GM12878 (cell line): Measurements from ENCODE around the gene MBOAT2. TPM values are rescaled to one million over a fixed set of nuclear protein-coding genes. Genes with fewer than 3 reads are reported as not detected.

ENCODE experiments used
- ATAC-seq: fragments of 200-7000 bp; cut with Tn5 transposase; 3 replicates; pipeline ENCODE4 v1.9.1; 2020; ENCODE audit warnings: mild to moderate bottlenecking, moderate library complexity
- BruUV-seq: library from RNA; stranded (reverse); fragments of 400-500 nt; replicated peaks from 2 replicates; lab custom pipeline; 2021; lab: Mats Ljungman, UMichigan
- CTCF ChIA-PET: fragments of 300-600 bp; sonication (Branson Sonifier 250); formaldehyde crosslinking; extraction: SDS; loops from one replicate; lab custom pipeline; 2021; ENCODE audit warnings: inconsistent platforms; lab: Yijun Ruan, JAX
- POLR2A ChIA-PET: fragments of 350-600 bp; formaldehyde crosslinking; extraction: SDS; loops from one replicate; lab custom pipeline; 2021; ENCODE audit warnings: inconsistent platforms; lab: Charles Lee
- RAD21 ChIA-PET: fragments of 300-600 bp; sonication (Branson Sonifier 250); formaldehyde crosslinking; loops from one replicate; lab custom pipeline; 2023; ENCODE audit warnings: antibody characterized with exemption; ENCODE audit not compliant: unreplicated experiment; lab: Charles Lee
- SMC1A ChIA-PET: fragments of 300-600 bp; sonication (Branson Sonifier 250); formaldehyde crosslinking; loops from one replicate; lab custom pipeline; 2023; ENCODE audit not compliant: unreplicated experiment, uncharacterized antibody; lab: Charles Lee
- DNase-seq: peaks from one replicate; pipeline ENCODE4 v3.0.0-alpha.2; 2011; ENCODE audit warnings: low read depth, low spot score
- FAIRE-seq: peaks from 3 replicates; lab custom pipeline; 2011; peaks lifted over from hg19 to GRCh38; lab: Jason Lieb, UNC
- H2AFZ ChIP-seq: 2 replicates; pipeline ENCODE4 v1.6.0; 2011; ENCODE audit warnings: low read depth, low read length, control low read depth; ENCODE audit not compliant: control insufficient read depth
- H3K27ac ChIP-seq: 2 replicates; pipeline ENCODE4 v1.5.1; 2011; ENCODE audit warnings: control low read depth; ENCODE audit not compliant: control insufficient read depth, insufficient read depth
- H3K27me3 ChIP-seq, 2 experiments: replicated peaks in 1 of 2; 2 replicates each; pipeline versions ENCODE4 v1.6.0 to v1.6.1; 2011; ENCODE audit warnings: low read length in 1 of 2; ENCODE audit not compliant: control insufficient read depth in 2 of 2, insufficient read depth in 2 of 2
- H3K36me3 ChIP-seq, 2 experiments: 2 replicates each; pipeline ENCODE4 v1.5.1; 2011; ENCODE audit warnings: low read length in 1 of 2; ENCODE audit not compliant: control insufficient read depth in 2 of 2, insufficient read depth in 2 of 2
- H3K4me1 ChIP-seq: 2 replicates; pipeline ENCODE4 v1.6.1; 2011; ENCODE audit warnings: mild to moderate bottlenecking, low read length, moderate library complexity, mixed read lengths; ENCODE audit not compliant: control insufficient read depth, insufficient read depth
- H3K4me2 ChIP-seq: 2 replicates; pipeline ENCODE4 v1.6.0; 2011; ENCODE audit warnings: control low read depth; ENCODE audit not compliant: control insufficient read depth, insufficient read depth
- H3K4me3 ChIP-seq: fragments of 200-600 bp; sonication (generic); 2 replicates; pipeline ENCODE4 v1.5.1; 2016
- H3K79me2 ChIP-seq: 2 replicates; pipeline ENCODE4 v1.6.0; 2011; ENCODE audit warnings: low read length; ENCODE audit not compliant: control insufficient read depth, insufficient read depth
- H3K9ac ChIP-seq: 2 replicates; pipeline ENCODE4 v1.8.0; 2011; ENCODE audit warnings: low read length, control low read depth, mixed read lengths; ENCODE audit not compliant: control insufficient read depth, insufficient read depth
- H3K9me3 ChIP-seq: replicated peaks from 3 replicates; pipeline ENCODE4 v1.5.1; 2011; ENCODE audit warnings: mild to moderate bottlenecking, low read length; ENCODE audit not compliant: control insufficient read depth, insufficient read depth
- H4K20me1 ChIP-seq: 2 replicates; pipeline ENCODE4 v1.6.0; 2011; ENCODE audit not compliant: control insufficient read depth, insufficient read depth
- HCFC1 ChIP-seq: fragments of 150-350 bp; IDR thresholded peaks from 2 replicates; pipeline ENCODE4 v1.6.1; 2014; ENCODE audit warnings: low read length
- IKZF2 ChIP-seq, 2 experiments: fragments of 450-650 bp; IDR thresholded peaks; 2 replicates each; pipeline ENCODE4 v1.6.1; 2017; ENCODE audit warnings: mild to moderate bottlenecking in 2 of 2, moderate library complexity in 2 of 2
- IRF4 ChIP-seq: IDR thresholded peaks from 2 replicates; pipeline ENCODE4 v1.6.1; 2011; ENCODE audit warnings: low read depth, low read length
- NFYB ChIP-seq: IDR thresholded peaks from 2 replicates; pipeline ENCODE4 v1.6.1; 2011; ENCODE audit warnings: low read depth, mild to moderate bottlenecking, low read length, improper control_type of control experiment, moderate library complexity; ENCODE audit not compliant: insufficient read depth
- RAD51 ChIP-seq: fragments of 450-650 bp; IDR thresholded peaks from 2 replicates; pipeline ENCODE4 v1.6.1; 2016; ENCODE audit warnings: moderate library complexity, mild to moderate bottlenecking, inconsistent platforms
- YBX1 ChIP-seq: fragments of 450-650 bp; IDR thresholded peaks from 2 replicates; pipeline ENCODE4 v1.6.1; 2016; ENCODE audit warnings: antibody characterized with exemption
- WGBS: methylation state at CpG from one replicate; pipeline ENCODE4 v1.1.6; 2016; ENCODE audit warnings: low lambda C conversion rate; ENCODE audit not compliant: insufficient replicate concordance, insufficient coverage; ENCODE audit errors: missing lambda C conversion rate; 5-methylcytosine and 5-hydroxymethylcytosine counted together
- in situ Hi-C: fragments of 300-500 bp; cut with MboI; formaldehyde crosslinking; loops from 9 replicates; pipeline ENCODE4 v1.14.3; 2018; ENCODE audit warnings: mixed read lengths
- intact Hi-C: fragments of 100-400 bp; cut with micrococcal nuclease; formaldehyde crosslinking; loops from one replicate; pipeline ENCODE4 v1.14.2; 2022; ENCODE audit not compliant: unreplicated experiment
- polyA plus RNA-seq, 11 experiments: library from polyadenylated mRNA; depleted of rRNA in 4 of 11; unstranded in 6 of 11; stranded (reverse) in 5 of 11; fragments of >200 nt; fragmentation: Nextera tagmentation in 4 of 11; fragmentation: Illumina TruSeq in 1 of 11; extraction: Ambion mirVana in 4 of 11; extraction: Trizol in 1 of 11; gene quantifications; 1 replicate in 1 of 11; 2 replicates in 10 of 11; pipeline versions ENCODE4 v1.2.1 to v1.2.3, GENCODE V29; 2011 to 2016; ENCODE audit warnings: inconsistent platforms in 2 of 11, missing spikeins in 2 of 11, low read depth in 1 of 11
- total RNA-seq, 4 experiments: library from RNA; depleted of rRNA in 3 of 4; stranded (reverse); fragments of >200 nt in 3 of 4; fragmentation: Illumina TruSeq in 1 of 4; extraction: Trizol in 1 of 4; gene quantifications; 2 replicates each; pipeline versions ENCODE4 v1.2.1 to v1.2.3, GENCODE V29; 2013 to 2021
- TF ChIP-seq, protein P1 (sequence below): IDR thresholded peaks from 2 replicates; pipeline ENCODE4 v1.6.1; 2011; ENCODE audit warnings: borderline replicate concordance, low read depth, mild to moderate bottlenecking, moderate library complexity, mixed read lengths, low read length; ENCODE audit not compliant: insufficient read depth; ENCODE audit errors: extremely low read length
- TF ChIP-seq, protein P2 (sequence below): fragments of 450-650 bp; IDR thresholded peaks from 2 replicates; pipeline ENCODE4 v1.6.1; 2017; ENCODE audit warnings: mild to moderate bottlenecking, moderate library complexity
- TF ChIP-seq, protein P3 (sequence below): IDR thresholded peaks from 2 replicates; pipeline ENCODE4 v1.6.1; 2011; ENCODE audit warnings: low read depth, mild to moderate bottlenecking, low read length, moderate library complexity, borderline replicate concordance; ENCODE audit errors: extremely low read depth
- TF ChIP-seq, protein P4 (sequence below): fragments of 450-650 bp; IDR thresholded peaks from 2 replicates; pipeline ENCODE4 v1.6.1; 2016; ENCODE audit warnings: mild to moderate bottlenecking

The MBOAT2 gene
- total and polyA plus RNA-seq, 10 of the 15 experiments (the other 5 are each of a cell fraction or from before 2014, with no cell fraction given), result 0.08 to 40.6 (median 1.8) TPM

DNA sequence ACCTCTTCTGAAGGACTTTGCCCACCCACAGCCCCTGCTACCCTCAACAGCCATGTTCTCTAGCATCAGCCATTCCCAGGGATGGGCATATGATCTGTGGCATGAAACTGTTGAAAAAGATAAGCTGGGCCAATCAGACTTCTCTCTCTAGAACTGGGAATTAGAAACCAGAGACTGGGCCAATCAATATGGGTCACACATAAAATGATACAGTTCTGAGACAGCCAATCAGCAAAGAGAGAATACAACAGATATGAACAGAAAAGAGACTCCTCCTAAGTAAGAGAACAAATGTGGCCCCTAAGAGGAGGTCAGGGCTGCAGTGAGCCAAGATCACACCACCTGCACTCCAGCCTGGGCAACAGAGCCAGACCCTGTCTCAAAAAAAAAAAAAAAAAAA, 168.2 kb downstream of the MBOAT2 start:
- Histone ChIP-seq H4K20me1 (peaks cover 3% of the 10 kb centered on the region; the same call in 1 of the 2 replicates), H3K27ac (no peak overlapping the region), H3K4me3 (peak overlapping the region; percentile 98; the same call in 1 of the 2 replicates), H3K4me2 (no peak overlapping the region; the same call in 1 of the 2 replicates), H2AFZ (no peak overlapping the region), H3K4me1 (no peaks in the 10 kb centered on the region), H3K27me3 (no peaks in the 10 kb centered on the region), H3K79me2 (peaks cover 13% of the 10 kb centered on the region), H3K9me3 (no peaks in the 10 kb centered on the region; the same call in 2 of the 3 replicates), H3K36me3 (no peaks in the 10 kb centered on the region), H3K9ac (no peak overlapping the region)
- RAD21 ChIA-PET, result no interaction called here
- CTCF ChIA-PET, result interaction anchor here (1.2 to 2.1 kb wide), 2 partner anchors 8 to 304 kb away, joined by 3 to 5 read pairs; no protein-coding TSS in a partner anchor
- BruUV-seq, result no TSS peak
- POLR2A ChIA-PET, result no interaction called here
- in situ Hi-C loops, result no loop called here
- SMC1A ChIA-PET, result interaction anchor here (1.0 to 1.4 kb wide), 2 partner anchors 11 to 19 kb away, joined by 3 to 4 read pairs; no protein-coding TSS in a partner anchor
- no peak for FAIRE-seq
- no peak for DNase-seq
- intact Hi-C loops, result no loop called here
- peak; percentile 66 for TF ChIP-seq NFYB
- TF ChIP-seq, protein P1, sequence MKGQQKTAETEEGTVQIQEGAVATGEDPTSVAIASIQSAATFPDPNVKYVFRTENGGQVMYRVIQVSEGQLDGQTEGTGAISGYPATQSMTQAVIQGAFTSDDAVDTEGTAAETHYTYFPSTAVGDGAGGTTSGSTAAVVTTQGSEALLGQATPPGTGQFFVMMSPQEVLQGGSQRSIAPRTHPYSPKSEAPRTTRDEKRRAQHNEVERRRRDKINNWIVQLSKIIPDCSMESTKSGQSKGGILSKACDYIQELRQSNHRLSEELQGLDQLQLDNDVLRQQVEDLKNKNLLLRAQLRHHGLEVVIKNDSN, result no peak
- ATAC-seq, result no peak

DNA sequence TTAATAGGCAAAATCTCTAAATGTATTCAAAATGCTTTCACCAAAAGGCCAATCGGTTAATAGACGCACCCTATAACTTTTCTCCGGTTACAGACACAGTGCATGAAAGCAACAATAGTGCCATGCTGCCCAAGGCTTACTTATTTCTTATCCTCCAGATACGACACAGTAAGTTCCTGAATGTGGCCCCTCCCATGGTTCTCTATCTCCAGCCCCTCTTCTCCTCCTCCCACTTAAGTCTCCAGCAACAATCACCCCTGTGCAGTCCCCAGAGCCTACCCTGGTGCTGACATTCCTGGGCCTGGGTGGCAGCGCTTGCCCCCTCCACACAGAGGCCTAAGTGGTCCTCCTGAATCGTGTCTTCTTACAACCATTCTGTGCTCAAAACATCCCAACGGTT, 169.6 kb downstream of the MBOAT2 start:
- ATAC-seq, result no peak
- intact Hi-C loops (no loop called here), in situ Hi-C loops (no loop called here)
- WGBS, result 96% methylated on average over 7 of the region's 7 CpGs
- no peak overlapping the region for H3K9ac ChIP-seq
- ChIA-PET RAD21 (interaction anchor here (1.1 kb wide), 1 partner anchor 10 kb away, joined by 4 read pairs; no protein-coding TSS in a partner anchor), POLR2A (interaction anchor here (0.6 to 1.3 kb wide), 4 partner anchors 30 to 1816 kb away, joined by 3 to 7 read pairs (median 4); no protein-coding TSS in a partner anchor), SMC1A (interaction anchor here (0.6 to 2.2 kb wide), 3 partner anchors 10 to 34 kb away, joined by 3 to 11 read pairs (median 6); no protein-coding TSS in a partner anchor), CTCF (interaction anchor here (0.6 to 1.5 kb wide), 2 partner anchors 308 to 1143 kb away, joined by 4 read pairs; no protein-coding TSS in a partner anchor)
- H3K27me3 ChIP-seq, result no peaks in the 10 kb centered on the region
- peaks cover 13% of the 10 kb centered on the region for H3K79me2 ChIP-seq
- no TSS peak for BruUV-seq
- no peak overlapping the region for H2AFZ ChIP-seq
- H3K4me2 ChIP-seq, result no peak overlapping the region
- no peaks in the 10 kb centered on the region for H3K4me1 ChIP-seq
- H3K36me3 ChIP-seq, result no peaks in the 10 kb centered on the region
- FAIRE-seq, result no peak
- no peak overlapping the region for H3K27ac ChIP-seq
- H3K4me3 ChIP-seq, result no peak overlapping the region
- peaks cover 3% of the 10 kb centered on the region; the same call in 1 of the 2 replicates for H4K20me1 ChIP-seq
- H3K9me3 ChIP-seq, result no peaks in the 10 kb centered on the region; the same call in 2 of the 3 replicates
- no peak for DNase-seq
- no peak for TF ChIP-seq HCFC1
- no peak for TF ChIP-seq IKZF2 (IDR thresholded peaks at IDR 0.05)
- TF ChIP-seq, protein P2, sequence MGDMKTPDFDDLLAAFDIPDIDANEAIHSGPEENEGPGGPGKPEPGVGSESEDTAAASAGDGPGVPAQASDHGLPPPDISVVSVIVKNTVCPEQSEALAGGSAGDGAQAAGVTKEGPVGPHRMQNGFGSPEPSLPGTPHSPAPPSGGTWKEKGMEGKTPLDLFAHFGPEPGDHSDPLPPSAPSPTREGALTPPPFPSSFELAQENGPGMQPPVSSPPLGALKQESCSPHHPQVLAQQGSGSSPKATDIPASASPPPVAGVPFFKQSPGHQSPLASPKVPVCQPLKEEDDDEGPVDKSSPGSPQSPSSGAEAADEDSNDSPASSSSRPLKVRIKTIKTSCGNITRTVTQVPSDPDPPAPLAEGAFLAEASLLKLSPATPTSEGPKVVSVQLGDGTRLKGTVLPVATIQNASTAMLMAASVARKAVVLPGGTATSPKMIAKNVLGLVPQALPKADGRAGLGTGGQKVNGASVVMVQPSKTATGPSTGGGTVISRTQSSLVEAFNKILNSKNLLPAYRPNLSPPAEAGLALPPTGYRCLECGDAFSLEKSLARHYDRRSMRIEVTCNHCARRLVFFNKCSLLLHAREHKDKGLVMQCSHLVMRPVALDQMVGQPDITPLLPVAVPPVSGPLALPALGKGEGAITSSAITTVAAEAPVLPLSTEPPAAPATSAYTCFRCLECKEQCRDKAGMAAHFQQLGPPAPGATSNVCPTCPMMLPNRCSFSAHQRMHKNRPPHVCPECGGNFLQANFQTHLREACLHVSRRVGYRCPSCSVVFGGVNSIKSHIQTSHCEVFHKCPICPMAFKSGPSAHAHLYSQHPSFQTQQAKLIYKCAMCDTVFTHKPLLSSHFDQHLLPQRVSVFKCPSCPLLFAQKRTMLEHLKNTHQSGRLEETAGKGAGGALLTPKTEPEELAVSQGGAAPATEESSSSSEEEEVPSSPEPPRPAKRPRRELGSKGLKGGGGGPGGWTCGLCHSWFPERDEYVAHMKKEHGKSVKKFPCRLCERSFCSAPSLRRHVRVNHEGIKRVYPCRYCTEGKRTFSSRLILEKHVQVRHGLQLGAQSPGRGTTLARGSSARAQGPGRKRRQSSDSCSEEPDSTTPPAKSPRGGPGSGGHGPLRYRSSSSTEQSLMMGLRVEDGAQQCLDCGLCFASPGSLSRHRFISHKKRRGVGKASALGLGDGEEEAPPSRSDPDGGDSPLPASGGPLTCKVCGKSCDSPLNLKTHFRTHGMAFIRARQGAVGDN, result no peak
- TF ChIP-seq YBX1, result no peak
- TF ChIP-seq, protein P3, sequence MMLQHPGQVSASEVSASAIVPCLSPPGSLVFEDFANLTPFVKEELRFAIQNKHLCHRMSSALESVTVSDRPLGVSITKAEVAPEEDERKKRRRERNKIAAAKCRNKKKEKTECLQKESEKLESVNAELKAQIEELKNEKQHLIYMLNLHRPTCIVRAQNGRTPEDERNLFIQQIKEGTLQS, result no peak
- TF ChIP-seq IRF4, result no peak
- TF ChIP-seq, protein P4, sequence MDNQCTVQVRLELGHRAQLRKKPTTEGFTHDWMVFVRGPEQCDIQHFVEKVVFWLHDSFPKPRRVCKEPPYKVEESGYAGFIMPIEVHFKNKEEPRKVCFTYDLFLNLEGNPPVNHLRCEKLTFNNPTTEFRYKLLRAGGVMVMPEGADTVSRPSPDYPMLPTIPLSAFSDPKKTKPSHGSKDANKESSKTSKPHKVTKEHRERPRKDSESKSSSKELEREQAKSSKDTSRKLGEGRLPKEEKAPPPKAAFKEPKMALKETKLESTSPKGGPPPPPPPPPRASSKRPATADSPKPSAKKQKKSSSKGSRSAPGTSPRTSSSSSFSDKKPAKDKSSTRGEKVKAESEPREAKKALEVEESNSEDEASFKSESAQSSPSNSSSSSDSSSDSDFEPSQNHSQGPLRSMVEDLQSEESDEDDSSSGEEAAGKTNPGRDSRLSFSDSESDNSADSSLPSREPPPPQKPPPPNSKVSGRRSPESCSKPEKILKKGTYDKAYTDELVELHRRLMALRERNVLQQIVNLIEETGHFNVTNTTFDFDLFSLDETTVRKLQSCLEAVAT, result no peak
- no peak for TF ChIP-seq RAD51
